HCT116 (cell line): ENCODE data around the gene RUNX2. TPM values are rescaled to one million over a fixed set of nuclear protein-coding genes. Genes with fewer than 3 reads are reported as not detected.

ENCODE experiments used
- ATAC-seq: fragments of 200-7000 bp; cut with Tn5 transposase; 2 replicates; pipeline ENCODE4 v1.9.1; 2020; ENCODE audit warnings: mild to moderate bottlenecking, moderate library complexity
- BruUV-seq: library from RNA; stranded (reverse); fragments of 400-500 nt; replicated peaks from 2 replicates; lab custom pipeline; 2021; lab: Mats Ljungman, UMichigan
- CTCF ChIA-PET: fragments of 300-600 bp; sonication (Branson Sonifier 250); formaldehyde crosslinking; loops from one replicate; lab custom pipeline; 2021; ENCODE audit warnings: antibody characterized with exemption; lab: Charles Lee
- POLR2A ChIA-PET: fragments of 300-600, 350-600 bp; sonication (Branson Sonifier 250); formaldehyde crosslinking; loops from one replicate; lab custom pipeline; 2021; ENCODE audit warnings: antibody characterized with exemption; lab: Charles Lee
- RAD21 ChIA-PET, 2 experiments: fragments of 300-600 bp; sonication (Branson Sonifier 250); formaldehyde crosslinking; loops; one replicate each; lab custom pipeline; 2023; ENCODE audit warnings: low total read pairs in 2 of 2; ENCODE audit not compliant: uncharacterized antibody in 2 of 2, unreplicated experiment in 2 of 2, low non-redundant PET in 1 of 2; lab: Charles Lee
- DNase-seq: peaks from one replicate; pipeline ENCODE4 v3.0.0-alpha.2; 2010; ENCODE audit warnings: low read depth, low spot score
- H2AFZ ChIP-seq: fragments of 200-600 bp; shearing (Covaris generic), sonication (generic); 2 replicates; pipeline ENCODE4 v1.6.1; 2017; ENCODE audit warnings: low read depth, mixed run types, mixed read lengths, antibody characterized with exemption, low read length; ENCODE audit not compliant: poor library complexity, severe bottlenecking
- H3K27ac ChIP-seq: 2 replicates; pipeline ENCODE4 v1.5.1; 2012; ENCODE audit warnings: low read depth, low read length
- H3K27me3 ChIP-seq: fragments of 200-600 bp; sonication (generic); 2 replicates; pipeline ENCODE4 v1.6.1; 2016; ENCODE audit warnings: mixed run types, low read length, mixed read lengths; ENCODE audit not compliant: insufficient read depth
- H3K36me3 ChIP-seq, 2 experiments: fragments of 200-500 bp in 1 of 2; fragments of 200-600 bp in 1 of 2; sonication (Bioruptor generic) in 1 of 2; sonication (generic) in 1 of 2; 2 replicates each; pipeline versions ENCODE4 v1.5.1 to v1.6.1; 2014 to 2016; ENCODE audit warnings: low read length in 2 of 2, inconsistent platforms in 1 of 2, mixed read lengths in 1 of 2, mixed run types in 1 of 2; ENCODE audit not compliant: insufficient read depth in 2 of 2, control insufficient read depth in 1 of 2
- H3K4me1 ChIP-seq, 2 experiments: fragments of 200-600 bp in 1 of 2; sonication (generic) in 1 of 2; 2 replicates each; pipeline versions ENCODE4 v1.5.1 to v1.6.1; 2012 to 2017; ENCODE audit warnings: low read length in 2 of 2, inconsistent platforms in 1 of 2, mild to moderate bottlenecking in 1 of 2, mixed read lengths in 1 of 2, mixed run types in 1 of 2, moderate library complexity in 1 of 2; ENCODE audit not compliant: insufficient read depth in 2 of 2, control insufficient read depth in 1 of 2
- H3K4me2 ChIP-seq: fragments of 200-600 bp; sonication (generic); 2 replicates; pipeline ENCODE4 v1.6.1; 2017; ENCODE audit warnings: mixed run types, low read length, mixed read lengths
- H3K4me3 ChIP-seq, 2 experiments: fragments of 200-600 bp in 1 of 2; sonication (generic) in 1 of 2; replicated peaks in 1 of 2; 2 replicates each; pipeline ENCODE4 v1.5.1; 2011 to 2016; ENCODE audit warnings: low read length in 2 of 2, control low read depth in 1 of 2, low read depth in 1 of 2, mild to moderate bottlenecking in 1 of 2, mixed read lengths in 1 of 2, mixed run types in 1 of 2
- H3K79me2 ChIP-seq: fragments of 200-600 bp; sonication (generic); 2 replicates; pipeline ENCODE4 v1.6.1; 2017; ENCODE audit warnings: mild to moderate bottlenecking, mixed run types, low read length, moderate library complexity, mixed read lengths; ENCODE audit not compliant: insufficient read depth
- H3K9ac ChIP-seq: fragments of 200-600 bp; sonication (generic); 2 replicates; pipeline ENCODE4 v1.6.1; 2016; ENCODE audit warnings: low read length, mixed read lengths
- H3K9me2 ChIP-seq: fragments of 200-600 bp; sonication (generic), shearing (Covaris generic); 2 replicates; pipeline ENCODE4 v1.6.1; 2017; ENCODE audit warnings: mixed run types, mild to moderate bottlenecking, moderate library complexity; ENCODE audit not compliant: insufficient read depth
- H3K9me3 ChIP-seq, 2 experiments: fragments of 200-500 bp in 1 of 2; fragments of 200-600 bp in 1 of 2; sonication (Bioruptor generic) in 1 of 2; sonication (generic) in 1 of 2; 2 replicates each; pipeline ENCODE4 v1.6.1; 2014 to 2017; ENCODE audit warnings: low read length in 2 of 2, mixed read lengths in 2 of 2, inconsistent platforms in 1 of 2, low read depth in 1 of 2, mild to moderate bottlenecking in 1 of 2, mixed run types in 1 of 2, moderate library complexity in 1 of 2; ENCODE audit not compliant: control insufficient read depth in 1 of 2, insufficient read depth in 1 of 2
- H4K20me1 ChIP-seq: fragments of 200-600 bp; sonication (generic), shearing (Covaris generic); 2 replicates; pipeline ENCODE4 v1.6.1; 2017; ENCODE audit warnings: mixed run types, mild to moderate bottlenecking, moderate library complexity; ENCODE audit not compliant: insufficient read depth
- ATF3 ChIP-seq: IDR thresholded peaks from 2 replicates; pipeline ENCODE4 v1.6.1; 2012
- CBX3 ChIP-seq: IDR thresholded peaks from 2 replicates; pipeline ENCODE4 v1.6.1; 2012; ENCODE audit warnings: low read depth
- CEBPB ChIP-seq: IDR thresholded peaks from 2 replicates; pipeline ENCODE4 v1.6.1; 2012; ENCODE audit warnings: low read depth
- EGR1 ChIP-seq: IDR thresholded peaks from 2 replicates; pipeline ENCODE4 v1.6.1; 2012; ENCODE audit warnings: low read depth
- ELF1 ChIP-seq: IDR thresholded peaks from 2 replicates; pipeline ENCODE4 v1.6.1; 2012; ENCODE audit warnings: low read depth, borderline replicate concordance
- EZH2 ChIP-seq: fragments of 200-600 bp; sonication (generic); IDR thresholded peaks from 2 replicates; pipeline ENCODE4 v1.6.1; 2017; ENCODE audit warnings: antibody characterized with exemption, mixed run types
- EZH2phosphoT487 ChIP-seq: fragments of 200-600 bp; IDR thresholded peaks from 2 replicates; pipeline ENCODE4 v1.6.1; 2018; ENCODE audit warnings: antibody characterized with exemption, borderline replicate concordance
- FOSL1 ChIP-seq: IDR thresholded peaks from 2 replicates; pipeline ENCODE4 v1.6.1; 2012; ENCODE audit warnings: low read depth
- JUND ChIP-seq: IDR thresholded peaks from 2 replicates; pipeline ENCODE4 v1.6.1; 2012
- POLR2A ChIP-seq: IDR thresholded peaks from 2 replicates; pipeline ENCODE4 v1.7.0; 2011; ENCODE audit warnings: borderline replicate concordance; ENCODE audit not compliant: insufficient read depth, insufficient read length; ENCODE audit errors: extremely low read depth
- POLR2AphosphoS5 ChIP-seq: IDR thresholded peaks from 2 replicates; pipeline ENCODE4 v1.6.1; 2011; ENCODE audit warnings: mild to moderate bottlenecking, low read depth, low read length, moderate library complexity
- RAD21 ChIP-seq: IDR thresholded peaks from 2 replicates; pipeline ENCODE4 v1.6.1; 2012; ENCODE audit warnings: low read depth, mild to moderate bottlenecking
- SIN3A ChIP-seq: IDR thresholded peaks from 2 replicates; pipeline ENCODE4 v1.6.1; 2012; ENCODE audit warnings: low read depth
- SP1 ChIP-seq: IDR thresholded peaks from 2 replicates; pipeline ENCODE4 v1.6.1; 2012; ENCODE audit warnings: low read depth
- TCF7L2 ChIP-seq: IDR thresholded peaks from 2 replicates; pipeline ENCODE4 v1.7.0; 2011; ENCODE audit warnings: borderline replicate concordance, inconsistent platforms; ENCODE audit not compliant: insufficient read depth, insufficient read length; ENCODE audit errors: extremely low read depth
- ZFX ChIP-seq: fragments of 450-650 bp; IDR thresholded peaks from 2 replicates; pipeline ENCODE4 v1.6.1; 2017
- intact Hi-C: fragments of 100-400 bp; cut with micrococcal nuclease; formaldehyde crosslinking; loops from 2 replicates; pipeline ENCODE4 v1.10.0; 2022
- total RNA-seq: library from RNA; stranded (reverse); gene quantifications from one replicate; pipeline ENCODE4 v1.2.1, GENCODE V29; 2021; ENCODE audit not compliant: unreplicated experiment
- TF ChIP-seq, protein P1 (sequence below): IDR thresholded peaks from 2 replicates; pipeline ENCODE4 v1.6.1; 2011; ENCODE audit warnings: mild to moderate bottlenecking, low read length, moderate library complexity; ENCODE audit not compliant: insufficient replicate concordance; ENCODE audit errors: extremely low read depth
- TF ChIP-seq, protein P2 (sequence below): IDR thresholded peaks from 2 replicates; pipeline ENCODE4 v1.6.1; 2012; ENCODE audit warnings: low read depth

RUNX2 gene
- total RNA-seq, 1 experiment from 2014 or later: 1.1 TPM

DNA sequence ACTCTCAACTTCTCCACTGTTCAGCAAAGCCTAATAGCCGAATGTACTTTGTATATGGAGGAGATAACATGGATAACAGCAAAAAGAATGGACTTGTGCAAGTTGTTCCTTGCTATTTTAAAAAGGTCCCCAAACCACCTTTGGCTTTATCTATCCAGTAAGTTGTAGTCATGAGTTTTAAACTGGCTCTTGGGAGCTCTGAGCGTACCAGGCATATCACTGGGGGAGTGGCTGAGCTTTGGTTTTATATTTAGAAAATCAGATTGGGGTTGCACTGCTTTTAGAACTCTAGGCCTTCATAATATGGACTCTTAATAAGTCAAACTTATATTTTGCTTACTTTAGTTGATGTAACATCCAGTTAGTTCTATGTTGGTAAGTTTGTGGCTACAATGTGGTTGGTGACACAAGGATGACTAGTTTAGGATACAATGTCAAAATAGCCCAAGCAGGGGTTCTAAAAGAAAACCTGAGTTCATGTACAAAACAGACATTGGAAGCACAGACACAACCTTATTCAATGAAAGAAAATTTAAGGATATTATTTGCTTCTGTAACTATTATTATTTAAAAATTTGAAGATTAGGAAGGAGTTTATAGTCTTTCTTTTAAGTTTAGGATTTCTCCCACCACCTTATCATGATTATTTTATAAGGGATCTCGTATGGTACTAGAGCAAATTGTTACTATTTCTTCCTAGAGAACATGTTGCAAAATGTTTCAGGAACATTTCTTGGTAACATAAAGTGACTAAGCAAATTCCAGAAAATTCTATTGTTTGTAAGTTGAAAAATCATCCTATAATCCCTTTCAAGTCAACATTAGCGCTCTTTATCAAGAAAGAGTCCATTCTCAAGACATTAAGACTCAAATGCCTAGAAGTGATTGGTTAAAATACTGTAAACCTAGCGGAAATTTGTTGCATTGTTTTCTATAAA lies 215.4 kb downstream of the RUNX2 start:
- intact Hi-C loops: no loop called here
- Histone ChIP-seq H3K27ac (no peak overlapping the region), H3K4me3 (no peak overlapping the region), H3K79me2 (no peaks in the 10 kb centered on the region), H3K36me3 (no peaks in the 10 kb centered on the region), H3K9ac (no peak overlapping the region), H3K9me3 (no peaks in the 10 kb centered on the region), H3K9me2 (no peaks in the 10 kb centered on the region), H4K20me1 (no peaks in the 10 kb centered on the region), H2AFZ (no peak overlapping the region), H3K4me2 (no peak overlapping the region), H3K4me1 (no peaks in the 10 kb centered on the region; a peak in 1 of 4 replicates), H3K27me3 (no peaks in the 10 kb centered on the region)
- no TSS peak for BruUV-seq
- TF ChIP-seq EZH2phosphoT487 (no peak), ELF1 (no peak), SP1 (no peak), ATF3 (no peak), POLR2AphosphoS5 (no peak), TCF7L2 (no peak), SIN3A (no peak), ZFX (no peak), EGR1 (no peak), EZH2 (no peak), CBX3 (no peak), CEBPB (no peak), JUND (no peak), POLR2A (no peak), FOSL1 (no peak), RAD21 (no peak)
- TF ChIP-seq, protein P1, sequence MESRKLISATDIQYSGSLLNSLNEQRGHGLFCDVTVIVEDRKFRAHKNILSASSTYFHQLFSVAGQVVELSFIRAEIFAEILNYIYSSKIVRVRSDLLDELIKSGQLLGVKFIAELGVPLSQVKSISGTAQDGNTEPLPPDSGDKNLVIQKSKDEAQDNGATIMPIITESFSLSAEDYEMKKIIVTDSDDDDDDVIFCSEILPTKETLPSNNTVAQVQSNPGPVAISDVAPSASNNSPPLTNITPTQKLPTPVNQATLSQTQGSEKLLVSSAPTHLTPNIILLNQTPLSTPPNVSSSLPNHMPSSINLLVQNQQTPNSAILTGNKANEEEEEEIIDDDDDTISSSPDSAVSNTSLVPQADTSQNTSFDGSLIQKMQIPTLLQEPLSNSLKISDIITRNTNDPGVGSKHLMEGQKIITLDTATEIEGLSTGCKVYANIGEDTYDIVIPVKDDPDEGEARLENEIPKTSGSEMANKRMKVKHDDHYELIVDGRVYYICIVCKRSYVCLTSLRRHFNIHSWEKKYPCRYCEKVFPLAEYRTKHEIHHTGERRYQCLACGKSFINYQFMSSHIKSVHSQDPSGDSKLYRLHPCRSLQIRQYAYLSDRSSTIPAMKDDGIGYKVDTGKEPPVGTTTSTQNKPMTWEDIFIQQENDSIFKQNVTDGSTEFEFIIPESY: no peak
- TF ChIP-seq, protein P2, sequence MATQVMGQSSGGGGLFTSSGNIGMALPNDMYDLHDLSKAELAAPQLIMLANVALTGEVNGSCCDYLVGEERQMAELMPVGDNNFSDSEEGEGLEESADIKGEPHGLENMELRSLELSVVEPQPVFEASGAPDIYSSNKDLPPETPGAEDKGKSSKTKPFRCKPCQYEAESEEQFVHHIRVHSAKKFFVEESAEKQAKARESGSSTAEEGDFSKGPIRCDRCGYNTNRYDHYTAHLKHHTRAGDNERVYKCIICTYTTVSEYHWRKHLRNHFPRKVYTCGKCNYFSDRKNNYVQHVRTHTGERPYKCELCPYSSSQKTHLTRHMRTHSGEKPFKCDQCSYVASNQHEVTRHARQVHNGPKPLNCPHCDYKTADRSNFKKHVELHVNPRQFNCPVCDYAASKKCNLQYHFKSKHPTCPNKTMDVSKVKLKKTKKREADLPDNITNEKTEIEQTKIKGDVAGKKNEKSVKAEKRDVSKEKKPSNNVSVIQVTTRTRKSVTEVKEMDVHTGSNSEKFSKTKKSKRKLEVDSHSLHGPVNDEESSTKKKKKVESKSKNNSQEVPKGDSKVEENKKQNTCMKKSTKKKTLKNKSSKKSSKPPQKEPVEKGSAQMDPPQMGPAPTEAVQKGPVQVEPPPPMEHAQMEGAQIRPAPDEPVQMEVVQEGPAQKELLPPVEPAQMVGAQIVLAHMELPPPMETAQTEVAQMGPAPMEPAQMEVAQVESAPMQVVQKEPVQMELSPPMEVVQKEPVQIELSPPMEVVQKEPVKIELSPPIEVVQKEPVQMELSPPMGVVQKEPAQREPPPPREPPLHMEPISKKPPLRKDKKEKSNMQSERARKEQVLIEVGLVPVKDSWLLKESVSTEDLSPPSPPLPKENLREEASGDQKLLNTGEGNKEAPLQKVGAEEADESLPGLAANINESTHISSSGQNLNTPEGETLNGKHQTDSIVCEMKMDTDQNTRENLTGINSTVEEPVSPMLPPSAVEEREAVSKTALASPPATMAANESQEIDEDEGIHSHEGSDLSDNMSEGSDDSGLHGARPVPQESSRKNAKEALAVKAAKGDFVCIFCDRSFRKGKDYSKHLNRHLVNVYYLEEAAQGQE: no peak
- ChIA-PET RAD21 (no interaction called here), POLR2A (no interaction called here), CTCF (no interaction called here)
- no peak for DNase-seq
- ATAC-seq: no peak
